GM12892 (cell line): ENCODE data around the gene HS1BP3.
A peak's percentile ranks its signal among the peaks of the same experiment; 100 is the strongest.

Source experiments
- DNase-seq: peaks from one replicate; pipeline ENCODE4 v3.0.0; 2011; ENCODE audit not compliant: insufficient read length
- FAIRE-seq: peaks from 2 replicates; lab custom pipeline; 2011; peaks lifted over from hg19 to GRCh38; lab: Jason Lieb, UNC
- POLR2A ChIP-seq: IDR thresholded peaks from 2 replicates; pipeline ENCODE4 v1.6.1; 2011; ENCODE audit warnings: low read depth, low read length, control low read depth
- POLR2AphosphoS5 ChIP-seq: IDR thresholded peaks from 2 replicates; pipeline ENCODE4 v1.6.1; 2011; ENCODE audit warnings: low read depth, low read length, control low read depth
- TAF1 ChIP-seq: IDR thresholded peaks from 2 replicates; pipeline ENCODE4 v1.6.1; 2011; ENCODE audit warnings: low read depth, mild to moderate bottlenecking, control low read depth, low read length, borderline replicate concordance

Gene HS1BP3

DNA sequence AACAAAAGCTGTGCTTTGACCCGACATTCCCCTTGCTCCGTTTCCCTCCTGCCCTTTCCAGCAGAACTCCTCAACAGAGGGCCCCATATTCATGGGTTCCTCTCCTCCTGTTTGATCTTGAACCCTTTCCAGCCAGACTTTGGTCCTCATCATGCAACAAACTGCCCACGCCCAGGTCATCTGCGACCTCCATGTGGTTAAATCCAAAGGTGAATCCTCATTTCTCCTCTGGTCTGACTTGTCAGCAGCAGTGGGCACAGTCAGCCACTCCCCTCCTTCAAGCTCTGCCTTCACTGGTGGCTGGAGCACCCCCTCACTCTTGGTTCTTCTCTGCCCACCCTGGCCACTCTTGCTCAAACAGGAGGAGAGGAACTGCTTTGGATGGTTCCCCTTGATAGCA, 2.7 kb downstream of the HS1BP3 start:
- DNase-seq, result no peak
- FAIRE-seq, result no peak
- TF ChIP-seq TAF1 (no peak), POLR2A (no peak), POLR2AphosphoS5 (no peak)

DNA sequence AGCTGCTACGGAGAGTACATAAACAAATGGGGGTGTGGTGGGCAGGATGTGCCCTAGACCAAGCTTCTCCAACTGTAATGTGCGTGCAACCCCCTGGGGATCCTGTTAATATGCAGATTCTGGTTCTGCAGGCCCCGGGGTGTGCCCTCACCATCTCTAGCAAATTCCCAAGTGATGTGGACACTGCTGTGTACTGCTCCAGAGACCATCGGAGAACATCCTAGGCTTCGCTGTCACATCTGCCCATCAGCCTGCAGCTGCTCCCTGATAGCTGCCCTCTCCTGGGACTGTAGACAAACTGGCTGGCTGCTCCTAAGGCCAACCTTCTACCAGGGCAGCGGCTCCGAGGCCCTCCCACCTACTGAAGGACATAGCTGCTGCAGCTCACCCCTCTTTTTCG, 3.2 kb downstream of the HS1BP3 start:
- DNase-seq (no peak), FAIRE-seq (no peak)
- TF ChIP-seq TAF1 (no peak), POLR2AphosphoS5 (no peak), POLR2A (no peak)

GRCh38 chr2:20647211-20647610, 3.7 kb downstream of the HS1BP3 start:
- DNase-seq (no peak), FAIRE-seq (no peak)
- TF ChIP-seq TAF1, result no peak
- no peak for TF ChIP-seq POLR2A
- no peak for TF ChIP-seq POLR2AphosphoS5

GRCh38 chr2:20646446-20646845, 4.5 kb downstream of the HS1BP3 start:
- FAIRE-seq, result no peak
- no peak for DNase-seq
- TF ChIP-seq POLR2AphosphoS5 (no peak), POLR2A (no peak), TAF1 (no peak)

DNA sequence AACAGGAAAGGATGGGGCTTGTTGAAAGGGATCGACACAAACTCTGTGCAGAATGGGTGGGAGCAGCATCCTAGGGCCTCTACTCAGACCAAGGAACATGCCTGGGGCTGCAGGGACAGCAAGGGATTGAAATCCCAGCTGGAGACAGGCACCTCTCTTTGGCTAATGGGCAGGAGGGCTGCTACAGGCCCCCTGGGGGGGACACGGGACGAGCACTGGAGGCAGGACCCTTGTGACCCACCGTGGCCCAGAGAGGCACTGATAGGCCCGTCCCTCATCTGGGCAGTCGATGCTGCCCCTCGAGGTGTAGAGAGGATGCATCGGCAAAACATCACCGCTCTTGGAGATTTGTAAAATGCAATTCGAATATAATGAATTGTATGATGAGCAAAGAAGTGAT, 5.1 kb downstream of the HS1BP3 start:
- DNase-seq (no peak), FAIRE-seq (no peak)
- no peak for TF ChIP-seq TAF1
- no peak for TF ChIP-seq POLR2AphosphoS5
- no peak for TF ChIP-seq POLR2A

DNA sequence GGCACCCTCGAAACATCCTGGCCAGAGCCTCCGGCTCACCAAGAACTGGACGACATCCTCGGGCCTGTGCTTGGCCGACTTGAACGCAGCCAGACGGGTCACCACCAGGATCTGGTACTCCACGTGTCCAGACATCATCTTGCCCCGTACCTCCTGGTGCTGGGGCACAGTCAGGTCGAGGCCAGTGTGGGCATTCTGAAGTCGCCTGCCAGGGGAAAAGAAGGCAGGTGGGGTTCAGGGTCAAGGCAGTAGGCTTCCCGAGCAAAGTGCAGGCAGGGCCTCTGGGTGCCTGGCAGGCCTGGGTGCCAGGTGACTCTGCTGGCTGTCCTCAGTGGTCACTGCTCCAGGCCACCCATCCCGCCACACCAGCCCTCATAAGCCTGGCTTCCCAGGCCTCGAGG, 5.6 kb downstream of the HS1BP3 start:
- FAIRE-seq (no peak), DNase-seq (no peak)
- no peak for TF ChIP-seq TAF1
- no peak for TF ChIP-seq POLR2AphosphoS5
- TF ChIP-seq POLR2A, result no peak

DNA sequence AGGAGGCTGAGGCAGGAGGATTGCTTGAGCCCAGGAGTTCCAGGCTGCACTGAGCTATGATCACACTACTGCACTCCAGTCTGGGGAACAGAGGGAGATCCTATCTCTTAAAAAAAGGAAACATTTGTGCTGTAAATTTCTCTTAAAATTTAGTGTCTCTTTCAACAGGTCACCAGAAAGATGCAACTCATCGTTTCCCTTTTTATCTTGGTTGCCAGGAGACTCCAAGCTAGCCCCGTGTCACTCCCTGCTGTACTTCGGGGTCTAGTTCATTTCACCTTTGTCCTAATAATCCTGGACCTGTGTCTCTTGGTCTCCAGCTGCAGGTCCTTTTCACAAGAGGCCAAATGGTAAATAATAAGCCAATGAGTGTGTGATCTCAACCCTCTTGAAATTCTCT, 7.1 kb downstream of the HS1BP3 start:
- FAIRE-seq (no peak), DNase-seq (no peak)
- no peak for TF ChIP-seq POLR2A
- no peak for TF ChIP-seq POLR2AphosphoS5
- no peak for TF ChIP-seq TAF1

DNA sequence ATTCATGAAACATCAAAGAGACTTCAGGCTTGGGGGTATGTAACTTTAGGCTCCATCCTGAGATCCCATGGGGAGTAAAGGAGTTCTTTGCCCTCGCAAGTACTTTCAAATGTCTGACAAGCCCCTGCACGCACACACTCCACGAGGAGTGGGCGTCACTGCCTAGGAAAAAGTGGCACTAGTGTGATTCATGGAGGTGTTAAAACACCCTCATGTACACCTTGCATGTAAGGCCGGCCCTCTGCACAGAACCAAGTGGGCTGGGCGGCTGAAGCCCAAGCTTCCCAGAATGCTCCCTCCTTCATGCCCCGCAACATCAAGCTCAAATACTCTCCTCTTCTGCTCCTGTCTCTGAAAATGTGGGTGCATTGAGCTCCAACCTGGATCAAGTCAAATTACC, 7.8 kb downstream of the HS1BP3 start:
- no peak for TF ChIP-seq POLR2A
- DNase-seq (no peak), FAIRE-seq (no peak)

- no peak for TF ChIP-seq POLR2A
- no peak for TF ChIP-seq TAF1
- no peak for TF ChIP-seq POLR2AphosphoS5
- peak; percentile 95 for DNase-seq
- peak; percentile 78 for FAIRE-seq
Observed at GRCh38 chr2:20642055-20642971, 8.6 kb downstream of the HS1BP3 start.

- TF ChIP-seq POLR2A (no peak), POLR2AphosphoS5 (no peak), TAF1 (no peak)
- no peak for FAIRE-seq
- DNase-seq, result no peak
Observed at GRCh38 chr2:20641123-20641985, 9.5 kb downstream of the HS1BP3 start.

DNA sequence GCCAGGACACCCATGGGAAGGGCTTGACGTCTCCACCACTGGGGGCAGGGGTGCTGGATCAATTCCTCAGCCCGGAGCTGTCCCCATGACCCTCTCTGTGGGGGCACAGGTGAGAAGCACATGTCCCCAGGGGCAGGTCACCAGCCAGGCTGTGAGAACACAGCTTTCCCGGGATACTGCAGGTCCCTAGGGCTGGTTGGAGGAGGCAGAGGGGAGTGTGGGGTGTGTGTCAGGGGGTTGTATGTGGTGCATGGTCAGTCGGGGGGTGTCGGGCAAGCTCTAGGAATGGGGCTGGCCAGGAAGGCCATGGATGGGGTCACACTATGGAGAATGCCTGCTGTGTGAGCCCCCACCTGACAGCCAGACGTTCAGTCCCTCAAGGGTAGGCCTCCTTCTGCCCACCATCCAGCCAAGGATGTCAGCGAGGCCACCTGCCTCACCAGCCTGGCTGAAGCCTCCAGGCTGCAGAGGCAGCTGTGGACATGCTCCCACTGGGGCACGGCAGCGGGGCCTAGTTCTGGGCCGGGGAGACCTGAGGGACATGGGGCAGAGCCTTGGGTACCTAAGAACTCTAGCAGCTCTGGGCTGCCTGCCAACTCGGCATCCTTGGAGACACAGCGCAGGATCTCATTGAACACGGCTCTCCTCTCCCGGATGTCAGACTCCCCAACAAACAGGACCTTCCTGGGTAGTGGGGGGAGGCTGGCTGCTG, 10.3 kb downstream of the HS1BP3 start:
- DNase-seq (no peak), FAIRE-seq (no peak)
- TF ChIP-seq TAF1 (no peak), POLR2A (no peak), POLR2AphosphoS5 (no peak)
